ENCODE data around the gene CCDC187. TPM values are rescaled to one million over a fixed set of nuclear protein-coding genes. Genes with fewer than 3 reads are reported as not detected.

CCDC187 gene
- total and polyA plus RNA-seq, 4 donors: not detected

GRCh38 chr9:136260936-136261472 lies 42.9 kb downstream of the CCDC187 start:
- intact Hi-C loops (cut with DNase I): no loop called here
- Histone ChIP-seq H3K4me1 (ENCODE audit: control insufficient read depth in 1 of 2, insufficient read depth in 2 of 2, low read length in 2 of 2) (no peaks in the 10 kb centered on the region), H3K27ac (ENCODE audit: low read depth in 1 of 2, low read length in 2 of 2) (no peak overlapping the region), H3K4me3 (ENCODE audit: low read length in 2 of 2) (no peak overlapping the region), H3K27me3 (ENCODE audit: control insufficient read depth in 1 of 2, insufficient read depth in 2 of 2, low read length in 1 of 2) (no peaks in the 10 kb centered on the region), H3K36me3 (ENCODE audit: control insufficient read depth in 1 of 2, insufficient read depth in 2 of 2, low read length in 1 of 2) (no peaks in the 10 kb centered on the region), H3K9me3 (ENCODE audit: control insufficient read depth, low read length) (no peaks in the 10 kb centered on the region)
- DNase-seq (no peak), ATAC-seq (ENCODE audit: low FRiP score) (no peak)
- 85 to 89% methylated on average over 20 of the region's 20 CpGs for WGBS, 2 donors

- no peak overlapping the region for H3K27ac ChIP-seq (ENCODE audit: low read depth in 1 of 2, low read length in 2 of 2)
- WGBS, 2 donors: 93 to 94% methylated on average over 10 of the region's 10 CpGs
- H3K9me3 ChIP-seq (ENCODE audit: control insufficient read depth, low read length): no peaks in the 10 kb centered on the region
- no peaks in the 10 kb centered on the region for H3K4me1 ChIP-seq (ENCODE audit: control insufficient read depth in 1 of 2, insufficient read depth in 2 of 2, low read length in 2 of 2)
- no peaks in the 10 kb centered on the region for H3K27me3 ChIP-seq (ENCODE audit: control insufficient read depth in 1 of 2, insufficient read depth in 2 of 2, low read length in 1 of 2)
- intact Hi-C loops (cut with DNase I): no loop called here
- H3K4me3 ChIP-seq (ENCODE audit: low read length in 2 of 2): no peak overlapping the region
- ATAC-seq (ENCODE audit: low FRiP score): no peak
- H3K36me3 ChIP-seq (ENCODE audit: control insufficient read depth in 1 of 2, insufficient read depth in 2 of 2, low read length in 1 of 2): no peaks in the 10 kb centered on the region
- DNase-seq: no peak
Measured at GRCh38 chr9:136260521-136260920, 43.4 kb downstream of the CCDC187 start.

DNA sequence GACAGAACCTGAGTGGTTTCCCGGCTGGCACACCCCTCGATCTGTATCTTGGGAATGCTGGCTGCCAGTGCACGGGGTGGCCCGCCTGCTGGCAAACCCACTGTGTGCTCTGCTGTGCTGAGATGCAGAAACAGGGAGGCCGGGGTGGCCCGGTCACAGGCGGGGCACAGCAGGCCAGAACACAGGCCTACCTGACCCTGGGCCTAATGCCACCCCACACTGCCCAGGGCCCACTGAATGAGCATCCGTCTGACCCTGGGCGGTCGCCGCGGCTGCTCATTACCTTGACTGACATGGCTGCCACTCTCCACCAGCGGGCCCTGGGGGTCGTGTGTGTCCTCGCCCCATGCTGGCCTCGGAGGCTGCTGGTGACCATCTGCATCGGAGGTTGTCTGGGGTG lies 44.1 kb downstream of the CCDC187 start:
- intact Hi-C loops (cut with DNase I): no loop called here
- ATAC-seq (ENCODE audit: low FRiP score): no peak
- DNase-seq: no peak
- Histone ChIP-seq H3K4me3 (ENCODE audit: low read length in 2 of 2) (no peak overlapping the region), H3K4me1 (ENCODE audit: control insufficient read depth in 1 of 2, insufficient read depth in 2 of 2, low read length in 2 of 2) (no peaks in the 10 kb centered on the region), H3K9me3 (ENCODE audit: control insufficient read depth, low read length) (no peaks in the 10 kb centered on the region), H3K36me3 (ENCODE audit: control insufficient read depth in 1 of 2, insufficient read depth in 2 of 2, low read length in 1 of 2) (no peaks in the 10 kb centered on the region), H3K27me3 (ENCODE audit: control insufficient read depth in 1 of 2, insufficient read depth in 2 of 2, low read length in 1 of 2) (no peaks in the 10 kb centered on the region), H3K27ac (ENCODE audit: low read depth in 1 of 2, low read length in 2 of 2) (no peak overlapping the region)
- WGBS, 2 donors: 82 to 88% methylated on average over 17 of the region's 17 CpGs

GRCh38 chr9:136259517-136259813 lies 44.4 kb downstream of the CCDC187 start:
- Histone ChIP-seq H3K4me1 (ENCODE audit: control insufficient read depth in 1 of 2, insufficient read depth in 2 of 2, low read length in 2 of 2) (no peaks in the 10 kb centered on the region), H3K27ac (ENCODE audit: low read depth in 1 of 2, low read length in 2 of 2) (no peak overlapping the region), H3K4me3 (ENCODE audit: low read length in 2 of 2) (no peak overlapping the region), H3K36me3 (ENCODE audit: control insufficient read depth in 1 of 2, insufficient read depth in 2 of 2, low read length in 1 of 2) (no peaks in the 10 kb centered on the region), H3K27me3 (ENCODE audit: control insufficient read depth in 1 of 2, insufficient read depth in 2 of 2, low read length in 1 of 2) (no peaks in the 10 kb centered on the region), H3K9me3 (ENCODE audit: control insufficient read depth, low read length) (no peaks in the 10 kb centered on the region)
- DNase-seq (no peak), ATAC-seq (ENCODE audit: low FRiP score) (no peak)
- WGBS, 2 donors: 72 to 82% methylated on average over 4 of the region's 4 CpGs
- intact Hi-C loops (cut with DNase I): no loop called here

DNA sequence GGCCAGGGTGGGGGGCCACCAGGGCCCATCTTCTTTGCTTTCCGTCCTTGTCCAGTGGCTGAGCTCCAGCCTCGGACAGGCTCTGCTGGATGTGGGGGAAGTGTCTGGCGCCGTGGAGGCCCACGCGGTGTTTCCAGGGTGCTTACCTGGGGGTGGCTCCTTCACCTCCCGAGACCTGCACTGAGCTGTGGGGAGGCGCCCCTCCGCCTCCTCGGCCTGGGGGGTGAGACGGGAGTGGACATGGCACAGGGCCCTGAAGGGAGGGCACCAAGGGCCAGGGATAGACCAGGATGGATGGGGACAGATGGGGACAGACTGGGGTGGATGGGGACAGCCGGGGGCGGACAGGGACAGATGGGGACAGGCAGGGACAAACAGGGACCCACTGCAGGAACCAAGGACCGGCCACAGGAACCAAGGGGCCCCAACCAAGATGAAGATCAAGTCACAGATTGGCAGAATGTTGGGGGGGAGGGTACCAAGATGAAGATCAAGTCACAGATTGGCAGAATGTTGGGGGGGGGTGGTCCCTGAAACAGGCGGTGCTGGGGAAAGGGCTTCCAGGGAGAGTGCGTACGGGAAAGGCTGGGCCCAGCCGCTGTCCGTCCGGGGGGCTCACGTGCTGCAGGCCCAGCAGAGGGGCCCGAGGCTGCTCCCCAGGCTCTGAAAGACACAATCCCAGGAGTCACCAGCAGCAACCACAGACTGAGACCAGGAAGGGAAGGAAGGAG lies 44.9 kb downstream of the CCDC187 start:
- Histone ChIP-seq H3K27ac (ENCODE audit: low read depth in 1 of 2, low read length in 2 of 2) (no peak overlapping the region), H3K27me3 (ENCODE audit: control insufficient read depth in 1 of 2, insufficient read depth in 2 of 2, low read length in 1 of 2) (no peaks in the 10 kb centered on the region), H3K9me3 (ENCODE audit: control insufficient read depth, low read length) (no peaks in the 10 kb centered on the region), H3K36me3 (ENCODE audit: control insufficient read depth in 1 of 2, insufficient read depth in 2 of 2, low read length in 1 of 2) (no peaks in the 10 kb centered on the region), H3K4me3 (ENCODE audit: low read length in 2 of 2) (no peak overlapping the region), H3K4me1 (ENCODE audit: control insufficient read depth in 1 of 2, insufficient read depth in 2 of 2, low read length in 2 of 2) (no peaks in the 10 kb centered on the region)
- DNase-seq (no peak), ATAC-seq (ENCODE audit: low FRiP score) (no peak)
- WGBS, 2 donors: 84 to 87% methylated on average over 22 of the region's 22 CpGs
- intact Hi-C loops (cut with DNase I): no loop called here

GRCh38 chr9:136258299-136258625 lies 45.6 kb downstream of the CCDC187 start:
- no peaks in the 10 kb centered on the region for H3K9me3 ChIP-seq (ENCODE audit: control insufficient read depth, low read length)
- H3K27ac ChIP-seq (ENCODE audit: low read depth in 1 of 2, low read length in 2 of 2): no peak overlapping the region
- no peaks in the 10 kb centered on the region for H3K27me3 ChIP-seq (ENCODE audit: control insufficient read depth in 1 of 2, insufficient read depth in 2 of 2, low read length in 1 of 2)
- 83% methylated on average over 13 of the region's 13 CpGs for WGBS, 2 donors
- H3K4me3 ChIP-seq (ENCODE audit: low read length in 2 of 2): no peak overlapping the region
- intact Hi-C loops (cut with DNase I): no loop called here
- H3K4me1 ChIP-seq (ENCODE audit: control insufficient read depth in 1 of 2, insufficient read depth in 2 of 2, low read length in 2 of 2): no peaks in the 10 kb centered on the region
- DNase-seq (no peak), ATAC-seq (ENCODE audit: low FRiP score) (no peak)
- no peaks in the 10 kb centered on the region for H3K36me3 ChIP-seq (ENCODE audit: control insufficient read depth in 1 of 2, insufficient read depth in 2 of 2, low read length in 1 of 2)

DNA sequence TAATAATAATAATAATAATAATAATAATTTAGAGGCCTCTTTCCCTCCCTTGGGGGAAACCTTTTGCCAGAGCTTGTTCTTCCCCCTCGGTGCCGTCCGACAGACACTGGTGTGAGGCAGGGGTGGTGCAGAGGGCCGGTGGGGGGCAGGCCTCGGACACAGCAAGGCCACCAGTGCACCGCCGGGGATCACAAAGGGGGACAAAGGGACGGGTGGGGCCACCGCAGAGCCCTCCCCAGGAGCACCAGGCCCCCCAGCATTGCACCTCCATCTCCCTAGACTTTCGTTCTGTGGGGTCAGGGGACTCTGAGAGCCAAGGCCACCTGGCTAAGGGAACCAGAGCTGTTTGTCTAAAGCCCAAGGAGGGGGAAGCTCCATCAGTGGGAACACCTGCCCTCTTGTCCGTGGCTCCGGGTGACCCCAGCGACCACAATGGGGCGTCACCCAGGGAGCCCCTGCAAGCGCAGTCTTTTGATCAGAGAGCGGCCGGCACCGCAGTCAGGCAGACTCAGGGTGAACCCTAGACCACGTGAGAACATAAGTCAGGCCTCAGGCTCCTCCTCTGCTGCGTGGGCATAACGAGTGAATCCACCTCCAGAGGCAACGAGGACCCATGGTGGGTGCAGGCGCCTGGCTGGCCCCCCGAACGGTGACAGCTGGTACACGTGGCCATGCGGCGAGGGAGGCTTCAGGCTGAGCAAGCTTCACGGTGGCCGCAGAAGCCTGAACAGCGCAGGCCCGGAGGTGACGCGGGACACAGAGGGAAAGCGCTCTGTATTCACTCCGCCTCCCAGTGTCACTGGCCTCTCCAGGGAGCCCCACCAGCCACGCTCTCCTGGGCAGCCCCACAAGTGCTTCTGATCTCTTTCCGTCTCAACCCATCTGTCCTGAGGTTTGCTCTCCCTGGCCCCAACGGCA lies 46.3 kb downstream of the CCDC187 start:
- H3K4me3 ChIP-seq (ENCODE audit: low read length in 2 of 2): no peak overlapping the region
- DNase-seq (no peak), ATAC-seq (ENCODE audit: low FRiP score) (no peak)
- no peaks in the 10 kb centered on the region for H3K4me1 ChIP-seq (ENCODE audit: control insufficient read depth in 1 of 2, insufficient read depth in 2 of 2, low read length in 2 of 2)
- H3K9me3 ChIP-seq (ENCODE audit: control insufficient read depth, low read length): no peaks in the 10 kb centered on the region
- H3K36me3 ChIP-seq (ENCODE audit: control insufficient read depth in 1 of 2, insufficient read depth in 2 of 2, low read length in 1 of 2): no peaks in the 10 kb centered on the region
- H3K27me3 ChIP-seq (ENCODE audit: control insufficient read depth in 1 of 2, insufficient read depth in 2 of 2, low read length in 1 of 2): no peaks in the 10 kb centered on the region
- intact Hi-C loops (cut with DNase I): no loop called here
- no peak overlapping the region for H3K27ac ChIP-seq (ENCODE audit: low read depth in 1 of 2, low read length in 2 of 2)
- 83 to 84% methylated on average over 38 to 39 of the region's 39 CpGs for WGBS, 2 donors

DNA sequence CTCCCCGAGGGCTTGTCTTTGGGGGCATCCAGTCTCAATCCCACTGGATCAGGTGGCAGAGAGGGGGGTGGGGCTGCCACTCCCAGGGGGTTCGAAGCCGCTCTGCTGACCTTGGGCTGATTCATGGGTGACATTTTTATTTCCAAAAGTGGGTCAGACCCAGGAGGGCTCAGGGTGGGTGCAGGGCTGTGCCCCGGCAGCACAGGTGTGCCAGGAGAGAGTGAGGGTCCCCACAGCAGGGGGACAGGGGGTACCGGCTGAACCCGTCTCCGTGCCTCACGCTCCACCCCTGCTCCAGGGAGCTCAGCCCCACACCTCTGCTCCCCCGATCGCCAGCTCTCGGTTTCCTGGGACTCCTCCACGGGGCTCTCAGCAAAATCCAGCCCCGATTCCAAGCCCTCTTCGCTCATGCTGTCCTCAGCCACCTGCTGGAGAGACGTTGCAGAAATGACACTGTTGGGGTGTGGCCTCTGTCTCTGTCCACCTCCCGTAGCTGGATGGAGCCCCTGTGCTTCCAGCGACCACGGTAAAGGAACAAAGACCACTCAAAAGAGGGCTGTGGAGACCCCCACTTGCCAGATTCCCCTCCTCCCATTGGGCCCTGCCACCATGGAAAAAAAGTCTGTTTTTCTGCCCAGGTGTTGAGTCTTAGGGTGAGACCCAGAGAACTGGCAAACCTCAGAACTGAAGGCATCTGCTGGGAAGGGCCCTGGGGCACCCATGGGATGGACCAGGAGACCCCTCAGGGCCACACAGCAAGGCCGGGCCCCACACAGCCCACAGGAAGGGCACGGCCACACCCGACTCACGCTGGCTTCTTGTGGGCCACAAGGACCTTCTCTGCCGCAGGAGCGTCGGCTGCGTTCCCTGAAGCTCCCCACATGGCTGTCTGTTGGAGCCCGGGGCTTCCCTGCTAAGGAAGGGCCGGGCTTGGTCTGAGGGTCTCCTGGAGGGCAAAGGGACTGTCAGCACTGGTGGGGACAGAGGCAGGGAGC lies 47.7 kb downstream of the CCDC187 start:
- H3K9me3 ChIP-seq (ENCODE audit: control insufficient read depth, low read length): no peaks in the 10 kb centered on the region
- DNase-seq (no peak), ATAC-seq (ENCODE audit: low FRiP score) (no peak)
- H3K27me3 ChIP-seq (ENCODE audit: control insufficient read depth in 1 of 2, insufficient read depth in 2 of 2, low read length in 1 of 2): no peaks in the 10 kb centered on the region
- H3K27ac ChIP-seq (ENCODE audit: low read depth in 1 of 2, low read length in 2 of 2): no peak overlapping the region
- WGBS, 2 donors: 74 to 79% methylated on average over 27 to 28 of the region's 28 CpGs
- H3K36me3 ChIP-seq (ENCODE audit: control insufficient read depth in 1 of 2, insufficient read depth in 2 of 2, low read length in 1 of 2): no peaks in the 10 kb centered on the region
- intact Hi-C loops (cut with DNase I): no loop called here
- H3K4me3 ChIP-seq (ENCODE audit: low read length in 2 of 2): no peak overlapping the region
- no peaks in the 10 kb centered on the region for H3K4me1 ChIP-seq (ENCODE audit: control insufficient read depth in 1 of 2, insufficient read depth in 2 of 2, low read length in 2 of 2)
